A549 (cell line): ENCODE measurements around the gene COL8A2. TPM values are rescaled to one million over a fixed set of nuclear protein-coding genes. Genes with fewer than 3 reads are reported as not detected.
A peak's percentile ranks its signal among the peaks of the same experiment; 100 is the strongest.

Source experiments
- ATAC-seq, 2 experiments: fragments of 200-7000 bp in 1 of 2; fragments of >200 bp in 1 of 2; cut with Nextera tagmentation in 1 of 2; cut with Tn5 transposase in 1 of 2; 3 replicates each; pipeline versions ENCODE4 v1.8.0 to v1.9.1; 2018 to 2020; ENCODE audit warnings: mild to moderate bottlenecking in 1 of 2, moderate library complexity in 1 of 2
- CTCF ChIA-PET: fragments of 300-600 bp; sonication (Branson Sonifier 250); formaldehyde crosslinking; extraction: SDS; loops from one replicate; lab custom pipeline; 2021; ENCODE audit warnings: antibody characterized with exemption, inconsistent platforms; lab: Yijun Ruan, JAX
- POLR2A ChIA-PET: fragments of 350-600 bp; formaldehyde crosslinking; extraction: SDS; loops from one replicate; lab custom pipeline; 2021; ENCODE audit warnings: antibody characterized with exemption, inconsistent platforms; lab: Yijun Ruan, JAX
- DNase-seq, 2 experiments: peaks; one replicate each; pipeline versions ENCODE4 v3.0.0 to v3.0.0-alpha.2; 2011 to 2016; ENCODE audit warnings: low read depth in 1 of 2, low spot score in 1 of 2
- FAIRE-seq: peaks from 2 replicates; lab custom pipeline; 2011; peaks lifted over from hg19 to GRCh38; lab: Jason Lieb, UNC
- H3K27ac ChIP-seq, 2 experiments: fragments of >200 bp; sonication (Bioruptor Twin); formaldehyde crosslinking; 3 replicates each; pipeline ENCODE4 v1.5.1; 2016 to 2017
- H3K4me1 ChIP-seq: fragments of >200 bp; sonication (Bioruptor Twin); formaldehyde crosslinking; 3 replicates; pipeline ENCODE4 v1.6.1; 2016
- H3K4me2 ChIP-seq: fragments of >200 bp; sonication (Bioruptor Twin); formaldehyde crosslinking; 3 replicates; pipeline ENCODE4 v1.6.1; 2016
- H3K4me3 ChIP-seq: fragments of >200 bp; sonication (Bioruptor Twin); formaldehyde crosslinking; 3 replicates; pipeline ENCODE4 v1.5.1; 2016
- H3K9me3 ChIP-seq: fragments of >200 bp; sonication (Bioruptor Twin); formaldehyde crosslinking; 3 replicates; pipeline ENCODE4 v1.6.1; 2016
- CBX2 ChIP-seq: fragments of 200-600 bp; sonication (generic); IDR thresholded peaks from 2 replicates; pipeline ENCODE4 v1.6.1; 2016; ENCODE audit warnings: low read depth, mild to moderate bottlenecking, borderline replicate concordance
- CBX8 ChIP-seq: fragments of 200-600 bp; sonication (generic); IDR thresholded peaks from 2 replicates; pipeline ENCODE4 v1.6.1; 2016
- CEBPB ChIP-seq, 2 experiments: fragments of >200 bp in 1 of 2; sonication (Bioruptor Twin) in 1 of 2; formaldehyde crosslinking in 1 of 2; IDR thresholded peaks; 2 replicates each; pipeline ENCODE4 v1.6.1; 2012 to 2016
- CHD2 ChIP-seq: fragments of 150-350 bp; IDR thresholded peaks from 2 replicates; pipeline ENCODE4 v1.6.1; 2014; ENCODE audit warnings: low read length; ENCODE audit not compliant: partially characterized antibody
- CHD4 ChIP-seq: fragments of 200-600 bp; sonication (generic); IDR thresholded peaks from 2 replicates; pipeline ENCODE4 v1.6.1; 2016; ENCODE audit warnings: antibody characterized with exemption, mild to moderate bottlenecking, borderline replicate concordance
- EP300 ChIP-seq, 2 experiments: fragments of >200 bp; sonication (Bioruptor Twin); formaldehyde crosslinking; IDR thresholded peaks; 2 replicates in 1 of 2; 3 replicates in 1 of 2; pipeline ENCODE4 v1.6.1; 2016 to 2017
- ESRRA ChIP-seq: fragments of 150-350 bp; IDR thresholded peaks from 2 replicates; pipeline ENCODE4 v1.6.1; 2014; ENCODE audit warnings: mild to moderate bottlenecking, low read length, borderline replicate concordance
- FOSL2 ChIP-seq, 2 experiments: fragments of 450-650 bp in 1 of 2; fragments of >200 bp in 1 of 2; sonication (Bioruptor Twin) in 1 of 2; formaldehyde crosslinking; IDR thresholded peaks; 2 replicates each; pipeline versions ENCODE4 v1.5.0 to v1.6.1; 2016 to 2020; ENCODE audit warnings: mild to moderate bottlenecking in 1 of 2, moderate library complexity in 1 of 2
- FOXS1 ChIP-seq: fragments of 250-450 bp; sonication (Bioruptor Pico); IDR thresholded peaks from 2 replicates; pipeline ENCODE4 v1.5.0; 2020; ENCODE audit warnings: mild to moderate bottlenecking, moderate library complexity
- HOXA7 ChIP-seq: fragments of 250-450 bp; sonication (Bioruptor Pico); IDR thresholded peaks from 2 replicates; pipeline ENCODE4 v1.5.0; 2020; ENCODE audit warnings: mild to moderate bottlenecking, moderate library complexity
- HOXB13 ChIP-seq: fragments of 250-450 bp; sonication (Bioruptor Pico); IDR thresholded peaks from 2 replicates; pipeline ENCODE4 v1.5.0; 2020; ENCODE audit warnings: low read depth, mild to moderate bottlenecking, moderate library complexity
- KDM1A ChIP-seq: fragments of 200-600 bp; sonication (generic); IDR thresholded peaks from 2 replicates; pipeline ENCODE4 v1.6.1; 2016; ENCODE audit warnings: low read depth, mild to moderate bottlenecking
- KDM5A ChIP-seq: fragments of 200-600 bp; sonication (generic); IDR thresholded peaks from 2 replicates; pipeline ENCODE4 v1.6.1; 2016; ENCODE audit warnings: antibody characterized with exemption, mild to moderate bottlenecking
- MAFK ChIP-seq: fragments of 450-650 bp; IDR thresholded peaks from 2 replicates; pipeline ENCODE4 v1.6.1; 2014; ENCODE audit not compliant: partially characterized antibody
- MAZ ChIP-seq: fragments of 150-350 bp; IDR thresholded peaks from 2 replicates; pipeline ENCODE4 v1.6.1; 2014; ENCODE audit warnings: antibody characterized with exemption, low read depth, low read length, borderline replicate concordance
- MYC ChIP-seq: IDR thresholded peaks from 2 replicates; pipeline ENCODE4 v1.6.1; 2012; ENCODE audit warnings: mild to moderate bottlenecking, inconsistent platforms, low read length, improper control_type of control experiment, borderline replicate concordance
- NFE2L2 ChIP-seq: fragments of 150-350 bp; conservative IDR thresholded peaks from 2 replicates; pipeline ENCODE4 v1.6.1; 2014; ENCODE audit warnings: low read length
- PHF8 ChIP-seq: fragments of 200-600 bp; sonication (generic); IDR thresholded peaks from 2 replicates; pipeline ENCODE4 v1.6.1; 2016; ENCODE audit warnings: low read depth, mild to moderate bottlenecking, antibody characterized with exemption, moderate library complexity, borderline replicate concordance
- POLR2A ChIP-seq: IDR thresholded peaks from 2 replicates; pipeline ENCODE4 v1.6.1; 2012; ENCODE audit warnings: mild to moderate bottlenecking, low read length
- RAD21 ChIP-seq, 2 experiments: fragments of >200 bp in 1 of 2; sonication (Bioruptor Twin) in 1 of 2; formaldehyde crosslinking in 1 of 2; IDR thresholded peaks in 1 of 2; conservative IDR thresholded peaks in 1 of 2; 2 replicates in 1 of 2; 3 replicates in 1 of 2; pipeline ENCODE4 v1.6.1; 2012 to 2018; ENCODE audit warnings: inconsistent platforms in 1 of 2
- RARB ChIP-seq: fragments of 250-450 bp; sonication (Bioruptor Pico); IDR thresholded peaks from 2 replicates; pipeline ENCODE4 v1.8.0; 2021; ENCODE audit warnings: mild to moderate bottlenecking, moderate library complexity
- RFX5 ChIP-seq: fragments of 450-650 bp; IDR thresholded peaks from 2 replicates; pipeline ENCODE4 v1.7.1; 2014; ENCODE audit warnings: antibody characterized with exemption, mild to moderate bottlenecking, moderate library complexity
- RNF2 ChIP-seq: fragments of 200-600 bp; sonication (generic); IDR thresholded peaks from 2 replicates; pipeline ENCODE4 v1.6.1; 2016; ENCODE audit warnings: low read depth, mild to moderate bottlenecking, antibody characterized with exemption, moderate library complexity, borderline replicate concordance
- SMC3 ChIP-seq: fragments of >200 bp; sonication (Bioruptor Twin); formaldehyde crosslinking; IDR thresholded peaks from 3 replicates; pipeline ENCODE4 v1.6.1; 2018; ENCODE audit warnings: inconsistent platforms
- TP53 ChIP-seq: fragments of 250-450 bp; sonication (Bioruptor Pico); IDR thresholded peaks from 2 replicates; pipeline ENCODE4 v1.5.0; 2021; ENCODE audit warnings: mild to moderate bottlenecking, moderate library complexity
- ZFP36 ChIP-seq: fragments of 450-650 bp; IDR thresholded peaks from 2 replicates; pipeline ENCODE4 v1.6.1; 2014; ENCODE audit warnings: borderline replicate concordance; ENCODE audit not compliant: partially characterized antibody
- ZNF302 ChIP-seq: fragments of 250-450 bp; sonication (Bioruptor Pico); IDR thresholded peaks from 2 replicates; pipeline ENCODE4 v1.9.0; 2021; ENCODE audit warnings: inconsistent platforms, mild to moderate bottlenecking, moderate library complexity
- WGBS: methylation state at CpG from one replicate; pipeline ENCODE4 v1.1.6; 2017; ENCODE audit errors: missing lambda C conversion rate; 5-methylcytosine and 5-hydroxymethylcytosine counted together
- polyA minus RNA-seq: library from RNA; depleted of rRNA, polyadenylated mRNA; stranded (reverse); fragments of >200 nt; gene quantifications from 2 replicates; pipeline ENCODE4 v1.2.3, GENCODE V29; 2011; rRNA and poly(A)+ RNA removed
- polyA plus RNA-seq, 4 experiments: library from polyadenylated mRNA; depleted of rRNA in 3 of 4; stranded (reverse); fragments of >200 nt; fragmentation: RNase III in 1 of 4; extraction: RNeasy Plus Mini Kit Qiagen cat#74134 plus additional on column Dnase treatment in 1 of 4; gene quantifications; 2 replicates in 3 of 4; 3 replicates in 1 of 4; pipeline ENCODE4 v1.2.3, GENCODE V29; 2011 to 2017
- TF ChIP-seq, protein P1 (sequence below): IDR thresholded peaks from 2 replicates; pipeline ENCODE4 v1.6.1; 2012
- TF ChIP-seq, protein P2 (sequence below): fragments of >200 bp; sonication (Bioruptor Twin); formaldehyde crosslinking; IDR thresholded peaks from 3 replicates; pipeline ENCODE4 v1.5.1; 2016
- TF ChIP-seq, protein P3 (sequence below): IDR thresholded peaks from 2 replicates; pipeline ENCODE4 v1.6.1; 2012; ENCODE audit warnings: low read depth, borderline replicate concordance
- TF ChIP-seq, protein P4 (sequence below): fragments of 250-450 bp; sonication (Bioruptor Pico); IDR thresholded peaks from 2 replicates; pipeline ENCODE4 v1.5.0; 2021; ENCODE audit warnings: mild to moderate bottlenecking, moderate library complexity, borderline replicate concordance

The COL8A2 gene
- polyA plus RNA-seq (2011; rRNA removed) (0.05 and 0.12 TPM in 2 replicates), polyA plus RNA-seq (2017; fragmentation: RNase III; extraction: RNeasy Plus Mini Kit Qiagen cat#74134 plus additional on column Dnase treatment) (0.07 to 0.16 TPM (median 0.12 TPM) in 3 replicates), polyA minus RNA-seq (0.08 and 0.10 TPM in 2 replicates)
- 0.05 and 0.09 TPM in 2 replicates for polyA plus RNA-seq (2012; cell fraction: cytosol; rRNA removed)
- polyA plus RNA-seq (2012; cell fraction: nucleus; rRNA removed), result 0.11 and 0.13 TPM in 2 replicates

DNA sequence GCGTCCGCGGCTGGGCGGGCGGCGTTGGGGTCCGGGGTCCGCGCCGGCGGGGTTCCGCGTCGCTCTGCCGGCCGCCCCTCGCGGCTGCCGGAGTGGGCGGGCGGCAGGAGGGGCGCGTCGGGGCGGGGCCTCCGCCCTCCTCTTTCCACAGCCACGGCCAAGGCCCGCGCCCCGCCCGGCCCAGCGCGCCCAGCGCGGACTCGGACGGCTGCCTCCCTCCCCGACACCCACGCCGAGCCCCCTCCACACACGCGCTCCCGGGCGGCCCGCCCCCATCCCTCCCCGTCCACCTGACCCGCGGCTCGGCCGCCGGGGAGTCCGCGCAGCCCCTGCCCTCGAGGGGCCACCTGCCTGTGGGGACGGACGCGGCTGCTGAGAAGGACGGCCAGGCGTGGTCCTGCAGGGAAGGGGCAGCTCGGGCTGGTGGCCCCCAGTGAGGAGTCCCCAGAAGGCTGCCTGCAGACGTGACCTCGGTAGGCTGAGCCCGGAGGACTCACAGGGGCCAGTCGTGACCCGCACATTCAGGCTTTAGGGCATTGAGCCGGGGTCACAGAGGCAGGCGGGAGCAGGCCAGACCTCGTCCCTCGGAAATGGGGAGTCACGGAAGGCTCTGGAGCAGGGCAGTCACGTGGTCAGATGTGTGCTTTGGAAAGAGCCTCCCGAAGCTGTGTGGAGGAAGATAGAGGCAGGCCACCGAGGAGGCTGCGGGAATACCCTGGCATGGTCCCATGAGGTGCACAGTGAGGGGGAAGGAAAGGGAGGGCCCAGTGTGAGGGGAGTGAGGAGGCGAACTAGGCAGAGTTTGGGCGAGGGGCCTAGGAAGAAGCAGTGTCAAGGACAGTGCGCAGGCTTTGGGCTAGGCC, at the start of gene COL8A2:
COL8A2 (minus strand) TSS at position 94 of the 863 bp plus-strand sequence. CDS start 24,980 bp downstream, outside the sequence.
- Histone ChIP-seq H3K4me2 (peak within 1 kb of the TSS; percentile 85), H3K4me1 (no peaks in the 10 kb centered on the region), H3K4me3 (peak within 1 kb of the TSS; percentile 34), H3K27ac (peak within 1 kb of the TSS; percentile 35 to 74; a peak in 4 of 6 replicates), H3K9me3 (no peaks in the 10 kb centered on the region)
- ATAC-seq (peak in 1 of 2 experiments; percentile 32; a peak in 3 of 6 replicates), FAIRE-seq (no peak)
- CTCF ChIA-PET, result no interaction called here
- TF ChIP-seq HOXB13 (CRISPR knock-in tag), result no peak
- no peak for TF ChIP-seq NFE2L2
- no peak for TF ChIP-seq TP53
- no peak for TF ChIP-seq CHD2
- TF ChIP-seq, protein P1, sequence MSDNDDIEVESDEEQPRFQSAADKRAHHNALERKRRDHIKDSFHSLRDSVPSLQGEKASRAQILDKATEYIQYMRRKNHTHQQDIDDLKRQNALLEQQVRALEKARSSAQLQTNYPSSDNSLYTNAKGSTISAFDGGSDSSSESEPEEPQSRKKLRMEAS, result no peak
- TF ChIP-seq ESRRA, result no peak
- TF ChIP-seq, protein P2, sequence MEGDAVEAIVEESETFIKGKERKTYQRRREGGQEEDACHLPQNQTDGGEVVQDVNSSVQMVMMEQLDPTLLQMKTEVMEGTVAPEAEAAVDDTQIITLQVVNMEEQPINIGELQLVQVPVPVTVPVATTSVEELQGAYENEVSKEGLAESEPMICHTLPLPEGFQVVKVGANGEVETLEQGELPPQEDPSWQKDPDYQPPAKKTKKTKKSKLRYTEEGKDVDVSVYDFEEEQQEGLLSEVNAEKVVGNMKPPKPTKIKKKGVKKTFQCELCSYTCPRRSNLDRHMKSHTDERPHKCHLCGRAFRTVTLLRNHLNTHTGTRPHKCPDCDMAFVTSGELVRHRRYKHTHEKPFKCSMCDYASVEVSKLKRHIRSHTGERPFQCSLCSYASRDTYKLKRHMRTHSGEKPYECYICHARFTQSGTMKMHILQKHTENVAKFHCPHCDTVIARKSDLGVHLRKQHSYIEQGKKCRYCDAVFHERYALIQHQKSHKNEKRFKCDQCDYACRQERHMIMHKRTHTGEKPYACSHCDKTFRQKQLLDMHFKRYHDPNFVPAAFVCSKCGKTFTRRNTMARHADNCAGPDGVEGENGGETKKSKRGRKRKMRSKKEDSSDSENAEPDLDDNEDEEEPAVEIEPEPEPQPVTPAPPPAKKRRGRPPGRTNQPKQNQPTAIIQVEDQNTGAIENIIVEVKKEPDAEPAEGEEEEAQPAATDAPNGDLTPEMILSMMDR, result no peak
- no peak for TF ChIP-seq RNF2
- TF ChIP-seq MYC, result no peak
- TF ChIP-seq CEBPB (IDR thresholded peaks at IDR 0.05), result no peak
- no peak for TF ChIP-seq KDM5A
- no peak for TF ChIP-seq ZNF302 (CRISPR knock-in tag)
- no peak for TF ChIP-seq FOXS1 (CRISPR knock-in tag)
- no peak for TF ChIP-seq RFX5
- no peak for TF ChIP-seq EP300 (IDR thresholded peaks at IDR 0.05)
- no peak for TF ChIP-seq MAZ
- TF ChIP-seq, protein P3, sequence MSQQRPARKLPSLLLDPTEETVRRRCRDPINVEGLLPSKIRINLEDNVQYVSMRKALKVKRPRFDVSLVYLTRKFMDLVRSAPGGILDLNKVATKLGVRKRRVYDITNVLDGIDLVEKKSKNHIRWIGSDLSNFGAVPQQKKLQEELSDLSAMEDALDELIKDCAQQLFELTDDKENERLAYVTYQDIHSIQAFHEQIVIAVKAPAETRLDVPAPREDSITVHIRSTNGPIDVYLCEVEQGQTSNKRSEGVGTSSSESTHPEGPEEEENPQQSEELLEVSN, result no peak
- TF ChIP-seq FOSL2 (IDR thresholded peaks at IDR 0.05), result no peak
- TF ChIP-seq FOSL2 (CRISPR knock-in tag; IDR thresholded peaks at IDR 0.05), result no peak
- no peak for TF ChIP-seq RAD21 (conservative IDR thresholded peaks at IDR 0.05 in 1 of 2, IDR thresholded peaks at IDR 0.05 in 1 of 2)
- TF ChIP-seq, all 56 proteins: peak for 0
- DNase-seq, result no peak
- 85% methylated on average over 10 of the region's 77 CpGs for WGBS
- POLR2A ChIA-PET, result no interaction called here

DNA sequence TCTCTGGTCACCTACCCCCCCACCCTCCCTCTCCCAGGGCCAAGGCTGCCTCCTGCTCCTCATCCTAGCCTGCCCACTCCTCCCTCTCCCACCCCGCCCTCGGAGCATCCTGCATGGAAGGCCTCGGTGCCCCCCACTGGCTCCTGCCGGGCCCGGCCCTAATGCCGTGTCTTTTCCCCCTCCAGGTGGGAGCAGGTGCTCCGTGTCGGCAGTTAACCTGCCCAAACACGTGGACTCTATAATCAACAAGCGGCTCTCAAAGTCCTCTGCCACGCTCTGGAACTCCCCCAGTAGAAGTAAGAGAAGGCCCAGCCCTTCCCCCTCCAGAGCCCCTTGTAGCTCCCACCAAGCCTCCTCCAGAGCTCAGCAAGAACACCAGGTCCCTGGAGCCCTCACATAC, 49.7 kb upstream of the COL8A2 start:
- H3K9me3 ChIP-seq, result no peaks in the 10 kb centered on the region
- 0 out of 6 replicates have a peak overlapping the region, but pooled peaks of 1 of the 2 experiments have one; percentile 26 for H3K27ac ChIP-seq
- H3K4me1 ChIP-seq, result peaks cover 18% of the 10 kb centered on the region
- no peak overlapping the region for H3K4me3 ChIP-seq
- ChIA-PET POLR2A (no interaction called here), CTCF (interaction anchor here (0.5 to 8.0 kb wide), 4 partner anchors 14 to 168 kb away, joined by 3 to 54 read pairs (median 6); partner anchors contain the start of gene TRAPPC3)
- ATAC-seq (no peak), FAIRE-seq (no peak), DNase-seq (no peak)
- 65% methylated on average over 4 of the region's 11 CpGs for WGBS
- H3K4me2 ChIP-seq, result no peak overlapping the region
- TF ChIP-seq CHD4 (no peak), POLR2A (no peak), KDM1A (no peak), RFX5 (no peak), MAFK (no peak), PHF8 (no peak), ZFP36 (no peak), SMC3 (no peak), HOXA7 (CRISPR knock-in tag) (no peak), RAD21 (conservative IDR thresholded peaks at IDR 0.05 in 1 of 2, IDR thresholded peaks at IDR 0.05 in 1 of 2) (no peak), CBX8 (no peak), CBX2 (no peak), RARB (CRISPR knock-in tag) (no peak), KDM5A (no peak), RNF2 (no peak)
- TF ChIP-seq, protein P4, sequence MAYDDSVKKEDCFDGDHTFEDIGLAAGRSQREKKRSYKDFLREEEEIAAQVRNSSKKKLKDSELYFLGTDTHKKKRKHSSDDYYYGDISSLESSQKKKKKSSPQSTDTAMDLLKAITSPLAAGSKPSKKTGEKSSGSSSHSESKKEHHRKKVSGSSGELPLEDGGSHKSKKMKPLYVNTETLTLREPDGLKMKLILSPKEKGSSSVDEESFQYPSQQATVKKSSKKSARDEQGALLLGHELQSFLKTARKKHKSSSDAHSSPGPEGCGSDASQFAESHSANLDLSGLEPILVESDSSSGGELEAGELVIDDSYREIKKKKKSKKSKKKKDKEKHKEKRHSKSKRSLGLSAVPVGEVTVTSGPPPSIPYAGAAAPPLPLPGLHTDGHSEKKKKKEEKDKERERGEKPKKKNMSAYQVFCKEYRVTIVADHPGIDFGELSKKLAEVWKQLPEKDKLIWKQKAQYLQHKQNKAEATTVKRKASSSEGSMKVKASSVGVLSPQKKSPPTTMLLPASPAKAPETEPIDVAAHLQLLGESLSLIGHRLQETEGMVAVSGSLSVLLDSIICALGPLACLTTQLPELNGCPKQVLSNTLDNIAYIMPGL (CRISPR knock-in tag), result no peak
- TF ChIP-seq, protein P1, result no peak
